HG02973 (cell line): ENCODE measurements around the gene PON3.
"Not testable (repeated sequence)": the region's sequence is repeated elsewhere in the genome, so short reads cannot be mapped to it uniquely, and the experiment has no call there.

Experiments used
- ATAC-seq: cut with Tn5 transposase; IDR thresholded peaks from one replicate; pipeline ENCODE4 v1.9.1; 2021; ENCODE audit warnings: moderate library complexity; ENCODE audit not compliant: unreplicated experiment

PON3 gene

GRCh38 chr7:95412075-95412474 lies 15.9 kb upstream of the PON3 start:
- ATAC-seq, result no peak

- no peak for ATAC-seq
These were observed 15.5 kb upstream of the PON3 start for GRCh38 chr7:95411666-95412065.

- no peak for ATAC-seq
These were observed 14.9 kb upstream of the PON3 start for GRCh38 chr7:95411036-95411435.

GRCh38 chr7:95407751-95408150 lies 11.6 kb upstream of the PON3 start:
- ATAC-seq, result no peak

GRCh38 chr7:95405800-95406199 lies 9.6 kb upstream of the PON3 start:
- no peak for ATAC-seq

GRCh38 chr7:95405208-95405607 lies 9.0 kb upstream of the PON3 start:
- no peak for ATAC-seq

GRCh38 chr7:95404316-95404865 lies 8.2 kb upstream of the PON3 start:
- ATAC-seq, result no peak

GRCh38 chr7:95398155-95398940 lies 2.2 kb upstream of the PON3 start:
- ATAC-seq, result no peak

- ATAC-seq, result no peak
These were observed 1.2 kb upstream of the PON3 start for GRCh38 chr7:95397381-95397780.

GRCh38 chr7:95395755-95396135 lies 430 bp downstream of the PON3 start:
- no peak for ATAC-seq

- ATAC-seq, result no peak
These were observed 1.8 kb downstream of the PON3 start for GRCh38 chr7:95394370-95394769.

GRCh38 chr7:95391761-95392160 lies 4.4 kb downstream of the PON3 start:
- no peak for ATAC-seq

- no peak for ATAC-seq
These were observed 6.7 kb downstream of the PON3 start for GRCh38 chr7:95389516-95389915.

- ATAC-seq, result not testable (repeated sequence)
These were observed 16.7 kb downstream of the PON3 start for GRCh38 chr7:95379457-95379856.

GRCh38 chr7:95376632-95377400 lies 19.4 kb downstream of the PON3 start:
- no peak for ATAC-seq

- ATAC-seq, result no peak
These were observed 20.5 kb downstream of the PON3 start for GRCh38 chr7:95375591-95376257.

GRCh38 chr7:95373323-95373722 lies 22.9 kb downstream of the PON3 start:
- ATAC-seq, result no peak

GRCh38 chr7:95368235-95368634 lies 27.9 kb downstream of the PON3 start:
- no peak for ATAC-seq

GRCh38 chr7:95367606-95368005 lies 28.6 kb downstream of the PON3 start:
- ATAC-seq, result no peak

GRCh38 chr7:95365151-95365550 lies 31.0 kb downstream of the PON3 start:
- ATAC-seq, result no peak

GRCh38 chr7:95357623-95358022 lies 38.6 kb downstream of the PON3 start:
- ATAC-seq, result no peak
